Aorta (tissue), 4 donors: Measurements from ENCODE around the gene PHF10. TPM values are rescaled to one million over a fixed set of nuclear protein-coding genes. Genes with fewer than 3 reads are reported as not detected.

Source experiments
- polyA plus RNA-seq, 2 donors: library from polyadenylated mRNA; stranded (reverse); fragments of 200-250 nt; gene quantifications; one replicate each; pipeline ENCODE4 v1.2.3, GENCODE V29; 2013
- total RNA-seq, 2 donors: library from RNA; stranded (reverse); fragmentation: NEBNext Ultra II Directional; extraction: Animal tissue kit (Norgen Biotek cat#: 25700); gene quantifications; one replicate each; pipeline ENCODE4 v1.2.1, GENCODE V29; 2021
- donor health status: healthy with polysubstance abuse.
- donor health status: Bipolar disorder and iron deficiency.
- donor health status: DM: no; HTN: no; CAD: no.
- donor health status: DM: yes; HTN: yes; CAD: no.

Gene PHF10
- total and polyA plus RNA-seq, 4 donors, result 49.9 to 59.8 (median 56.9) TPM

Other genes starting within 250 kb of the PHF10 start
- 10 to 100 TPM; 30.0 to 50.7 TPM for gene WDR27, start 22.5 kb downstream of the PHF10 start, total RNA-seq
- 10 to 100 TPM in 1 of 2 donors, 1 to 10 TPM in 1; 4.5 to 58.7 TPM for gene WDR27, start 22.5 kb downstream of the PHF10 start, polyA plus RNA-seq
- 10 to 100 TPM; 18.3 to 20.6 TPM for gene C6orf120, start 22.4 kb downstream of the PHF10 start, total RNA-seq
- gene C6orf120, start 22.4 kb downstream of the PHF10 start, polyA plus RNA-seq, result 1 to 10 TPM; 7.9 to 9.0 TPM
- gene DYNLT2, start 27.1 kb upstream of the PHF10 start, total RNA-seq, result 1 to 10 TPM; 1.2 to 2.8 TPM
- gene DYNLT2, start 27.1 kb upstream of the PHF10 start, polyA plus RNA-seq, result 1 to 10 TPM; 1.6 to 1.9 TPM
- 10 to 100 TPM; 15.0 to 29.3 TPM for gene ERMARD, start 27.1 kb upstream of the PHF10 start, total RNA-seq
- 10 to 100 TPM; 10.3 to 72.8 TPM for gene ERMARD, start 27.1 kb upstream of the PHF10 start, polyA plus RNA-seq